ENCODE results near the gene BANP. TPM values are rescaled to one million over a fixed set of nuclear protein-coding genes. Genes with fewer than 3 reads are reported as not detected.

The BANP gene
- total and polyA plus RNA-seq, 12 donors = 6.1 to 20.4 (median 13.5) TPM

DNA sequence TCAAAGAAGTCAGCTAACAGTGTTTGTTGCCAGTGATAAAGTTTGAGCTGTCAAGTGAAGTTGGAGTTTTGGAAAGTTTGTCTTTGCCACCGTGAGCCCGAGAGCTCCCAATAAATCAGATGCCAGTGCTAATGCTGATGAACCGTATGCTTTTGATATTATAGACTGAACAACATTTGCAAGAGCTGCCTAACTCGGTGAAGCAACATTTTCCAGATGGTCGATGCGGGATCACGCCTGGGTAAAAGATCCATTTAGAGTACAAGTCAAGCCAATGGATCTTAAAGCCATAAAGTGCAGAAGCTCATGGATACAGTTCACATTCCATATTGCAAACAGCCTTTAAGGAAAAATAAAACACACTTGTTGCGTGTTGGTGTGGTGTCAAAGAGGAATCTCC is 9.6 kb downstream of the BANP start:
- peaks cover 11 to 61% (median 46%) of the 10 kb centered on the region in 9 donors for H3K4me1 ChIP-seq
- H3K27me3 ChIP-seq = no peaks in the 10 kb centered on the region

DNA sequence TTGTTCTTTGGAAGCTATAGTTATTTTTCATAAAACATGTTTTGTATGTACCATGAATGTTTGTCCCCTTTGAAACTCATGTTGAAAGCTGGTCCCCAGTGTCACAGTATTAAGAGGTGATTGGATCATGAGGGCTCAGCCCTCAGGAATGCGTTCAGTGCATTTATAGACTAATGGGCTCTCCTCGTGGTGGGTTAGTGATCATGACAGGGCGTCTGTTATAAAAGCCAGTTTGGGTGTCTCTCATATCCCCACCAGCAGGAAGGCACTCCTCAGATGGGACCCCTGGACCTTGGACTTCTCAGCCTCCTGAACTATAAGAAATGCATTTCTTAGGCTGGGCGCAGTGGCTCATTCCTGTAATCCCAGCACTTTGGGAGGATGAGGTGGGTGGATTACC is 10.4 kb downstream of the BANP start:
- TF ChIP-seq, protein P1, sequence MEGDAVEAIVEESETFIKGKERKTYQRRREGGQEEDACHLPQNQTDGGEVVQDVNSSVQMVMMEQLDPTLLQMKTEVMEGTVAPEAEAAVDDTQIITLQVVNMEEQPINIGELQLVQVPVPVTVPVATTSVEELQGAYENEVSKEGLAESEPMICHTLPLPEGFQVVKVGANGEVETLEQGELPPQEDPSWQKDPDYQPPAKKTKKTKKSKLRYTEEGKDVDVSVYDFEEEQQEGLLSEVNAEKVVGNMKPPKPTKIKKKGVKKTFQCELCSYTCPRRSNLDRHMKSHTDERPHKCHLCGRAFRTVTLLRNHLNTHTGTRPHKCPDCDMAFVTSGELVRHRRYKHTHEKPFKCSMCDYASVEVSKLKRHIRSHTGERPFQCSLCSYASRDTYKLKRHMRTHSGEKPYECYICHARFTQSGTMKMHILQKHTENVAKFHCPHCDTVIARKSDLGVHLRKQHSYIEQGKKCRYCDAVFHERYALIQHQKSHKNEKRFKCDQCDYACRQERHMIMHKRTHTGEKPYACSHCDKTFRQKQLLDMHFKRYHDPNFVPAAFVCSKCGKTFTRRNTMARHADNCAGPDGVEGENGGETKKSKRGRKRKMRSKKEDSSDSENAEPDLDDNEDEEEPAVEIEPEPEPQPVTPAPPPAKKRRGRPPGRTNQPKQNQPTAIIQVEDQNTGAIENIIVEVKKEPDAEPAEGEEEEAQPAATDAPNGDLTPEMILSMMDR (IDR thresholded peaks at IDR 0.05) = no peak
- peaks cover 6 to 61% (median 46%) of the 10 kb centered on the region in 9 donors for H3K4me1 ChIP-seq
- 65 to 73% methylated on average over 4 of the region's 4 CpGs for WGBS, 2 donors
- no peak for DNase-seq
- no peaks in the 10 kb centered on the region for H3K9me3 ChIP-seq
- H3K36me3 ChIP-seq = peaks cover 0 to 12% (median 0%) of the 10 kb centered on the region in 9 donors
- no peak overlapping the region for H3K4me3 ChIP-seq
- H3K27ac ChIP-seq = no peak overlapping the region
- no peaks in the 10 kb centered on the region for H3K27me3 ChIP-seq
- ATAC-seq = no peak
- intact Hi-C loops (cut with DNase I) = no loop called here

More for the DNA sequence above, 9.6 kb downstream of the BANP start:
- TF ChIP-seq, protein P1 (IDR thresholded peaks at IDR 0.05) = no peak
- no peak for DNase-seq
- Histone ChIP-seq H3K9me3 (no peaks in the 10 kb centered on the region), H3K27ac (no peak overlapping the region), H3K4me3 (no peak overlapping the region), H3K36me3 (peaks cover 0 to 12% (median 0%) of the 10 kb centered on the region in 9 donors)
- no peak for ATAC-seq
- intact Hi-C loops (cut with DNase I) = no loop called here
- WGBS, 2 donors = 85 to 92% methylated on average over 8 of the region's 8 CpGs

DNA sequence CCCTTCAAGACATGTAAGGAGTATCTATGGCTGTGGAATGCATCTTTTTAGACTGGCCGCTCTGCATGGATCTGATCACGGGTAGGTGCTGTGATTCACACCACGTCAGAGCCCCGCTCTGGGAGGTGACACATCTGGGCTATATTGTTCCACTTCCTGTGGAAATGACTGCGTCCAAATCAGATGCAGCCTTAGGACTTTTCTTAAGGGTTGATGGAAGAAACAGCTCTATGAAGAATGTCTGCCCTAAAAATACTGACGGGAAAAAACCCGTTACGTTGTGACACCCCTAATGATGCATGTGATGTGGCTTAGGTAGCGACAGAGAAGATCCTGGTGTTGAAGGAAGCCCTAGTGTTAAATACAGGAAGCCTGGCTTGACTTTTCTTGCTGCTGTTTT is 12.2 kb downstream of the BANP start:
- DNase-seq (peak in 1 of 2 donors; percentile 57), ATAC-seq (peak in 7 of 8 donors; percentile 57 to 85 (median 67))
- Histone ChIP-seq H3K27me3 (no peaks in the 10 kb centered on the region), H3K27ac (peak overlapping the region; percentile 39 to 91 (median 82)), H3K4me1 (peaks cover 5 to 57% (median 47%) of the 10 kb centered on the region in 9 donors), H3K9me3 (no peaks in the 10 kb centered on the region), H3K36me3 (peaks cover 0 to 4% (median 0%) of the 10 kb centered on the region in 9 donors), H3K4me3 (peak overlapping the region in 1 of 10 donors; percentile 12)
- intact Hi-C loops (cut with DNase I) = no loop called here
- TF ChIP-seq, protein P1 (IDR thresholded peaks at IDR 0.05) = no peak
- 56% methylated on average over 9 of the region's 9 CpGs for WGBS, 2 donors

DNA sequence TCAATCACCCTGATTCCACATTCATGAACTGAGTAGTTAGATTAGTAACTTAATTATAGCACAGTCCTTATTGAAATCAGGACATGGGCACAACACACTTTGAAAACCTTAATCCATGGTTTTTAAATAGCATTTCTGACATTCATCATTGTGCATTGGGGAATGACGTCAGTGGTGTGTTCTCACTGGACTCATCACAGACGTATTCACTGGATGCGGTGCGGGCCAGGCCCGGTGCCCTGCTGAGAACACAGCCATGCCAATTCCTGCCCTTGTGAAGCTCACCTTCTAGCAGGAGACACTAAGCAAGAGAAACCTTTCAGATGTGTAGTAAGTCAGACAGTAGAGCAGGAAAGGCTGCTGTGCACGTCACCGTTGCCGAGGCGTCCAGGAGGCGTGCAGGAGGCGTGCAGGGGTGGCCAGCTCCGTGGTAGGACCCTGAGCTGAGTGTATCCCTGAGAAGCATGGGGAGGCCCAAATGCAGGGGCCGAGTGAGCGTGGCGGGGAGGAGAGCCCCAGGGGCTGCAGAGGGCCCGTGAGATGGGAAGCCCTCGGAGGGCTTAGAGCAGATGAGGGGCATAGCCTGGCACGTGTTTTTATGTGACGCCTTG is 12.9 kb downstream of the BANP start:
- H3K36me3 ChIP-seq = no peaks in the 10 kb centered on the region
- H3K9me3 ChIP-seq = no peaks in the 10 kb centered on the region
- ATAC-seq (peak in 3 of 8 donors; percentile 14 to 52 (median 46)), DNase-seq (no peak)
- no peak overlapping the region for H3K4me3 ChIP-seq
- peak overlapping the region; percentile 39 to 91 (median 82) for H3K27ac ChIP-seq
- H3K4me1 ChIP-seq = peaks cover 5 to 57% (median 47%) of the 10 kb centered on the region in 9 donors
- TF ChIP-seq, protein P1 (IDR thresholded peaks at IDR 0.05) = no peak
- H3K27me3 ChIP-seq = no peaks in the 10 kb centered on the region
- WGBS, 2 donors = 79 to 81% methylated on average over 19 of the region's 19 CpGs
- intact Hi-C loops (cut with DNase I) = no loop called here
